CD4-positive, alpha-beta T cell treated with Interleukin-4 for 4 hours (primary cell): Measurements from ENCODE around the gene LAMA4.

Source experiments
- DNase-seq: peaks from one replicate; pipeline ENCODE4 v3.0.0-alpha.2; 2020

Gene LAMA4

GRCh38 chr6:112183271-112183671, 71.1 kb downstream of the LAMA4 start:
- no peak for DNase-seq

- DNase-seq = no peak
These were observed 73.2 kb downstream of the LAMA4 start for GRCh38 chr6:112181130-112181529.

- DNase-seq = peak; percentile 77
These were observed 74.1 kb downstream of the LAMA4 start for GRCh38 chr6:112180095-112180820.

- no peak for DNase-seq
These were observed 74.7 kb downstream of the LAMA4 start for GRCh38 chr6:112179631-112180030.

GRCh38 chr6:112178846-112179245, 75.5 kb downstream of the LAMA4 start:
- no peak for DNase-seq

GRCh38 chr6:112177092-112177491, 77.3 kb downstream of the LAMA4 start:
- DNase-seq = no peak

DNA sequence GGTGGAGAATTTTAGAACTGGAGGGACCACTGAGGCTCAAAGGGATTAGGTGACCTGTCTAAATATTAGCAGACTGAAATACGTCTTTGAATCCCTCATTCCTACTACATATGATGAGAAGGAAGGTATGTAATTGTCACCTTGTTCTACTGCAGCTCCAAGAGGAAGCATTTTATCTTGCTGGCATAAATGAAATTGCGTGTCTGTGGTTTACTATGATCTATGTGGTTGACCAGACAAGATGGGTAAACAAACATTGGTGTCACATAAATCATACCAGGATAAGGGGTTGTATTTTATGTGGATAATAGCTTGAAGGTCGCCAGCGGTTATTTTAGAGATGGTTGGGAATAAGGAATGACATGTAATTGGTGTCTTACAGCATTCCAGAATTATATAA, 78.2 kb downstream of the LAMA4 start:
- no peak for DNase-seq

- DNase-seq = no peak
These were observed 81.1 kb downstream of the LAMA4 start for GRCh38 chr6:112173221-112173804.

DNA sequence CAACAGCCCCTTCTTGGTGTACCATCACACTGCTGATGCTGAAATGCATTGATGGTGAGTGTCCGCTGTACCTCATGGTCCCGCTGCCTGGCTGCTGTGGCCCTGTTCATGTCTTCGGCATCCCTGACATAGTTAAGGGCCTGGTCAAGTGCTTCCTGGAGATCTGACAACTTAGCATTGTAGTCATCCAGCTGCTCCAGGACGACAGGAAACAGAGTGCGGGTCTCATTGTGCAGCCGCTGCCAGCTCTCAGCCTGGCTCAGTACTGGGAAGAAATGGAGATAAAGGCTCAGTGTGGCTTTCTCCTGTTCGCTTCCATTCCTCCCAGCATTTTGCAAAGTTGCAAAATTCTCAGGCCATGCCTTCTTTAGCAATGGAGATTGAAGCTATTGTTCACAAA, 81.8 kb downstream of the LAMA4 start:
- DNase-seq = no peak

GRCh38 chr6:112169541-112169940, 84.8 kb downstream of the LAMA4 start:
- no peak for DNase-seq

DNA sequence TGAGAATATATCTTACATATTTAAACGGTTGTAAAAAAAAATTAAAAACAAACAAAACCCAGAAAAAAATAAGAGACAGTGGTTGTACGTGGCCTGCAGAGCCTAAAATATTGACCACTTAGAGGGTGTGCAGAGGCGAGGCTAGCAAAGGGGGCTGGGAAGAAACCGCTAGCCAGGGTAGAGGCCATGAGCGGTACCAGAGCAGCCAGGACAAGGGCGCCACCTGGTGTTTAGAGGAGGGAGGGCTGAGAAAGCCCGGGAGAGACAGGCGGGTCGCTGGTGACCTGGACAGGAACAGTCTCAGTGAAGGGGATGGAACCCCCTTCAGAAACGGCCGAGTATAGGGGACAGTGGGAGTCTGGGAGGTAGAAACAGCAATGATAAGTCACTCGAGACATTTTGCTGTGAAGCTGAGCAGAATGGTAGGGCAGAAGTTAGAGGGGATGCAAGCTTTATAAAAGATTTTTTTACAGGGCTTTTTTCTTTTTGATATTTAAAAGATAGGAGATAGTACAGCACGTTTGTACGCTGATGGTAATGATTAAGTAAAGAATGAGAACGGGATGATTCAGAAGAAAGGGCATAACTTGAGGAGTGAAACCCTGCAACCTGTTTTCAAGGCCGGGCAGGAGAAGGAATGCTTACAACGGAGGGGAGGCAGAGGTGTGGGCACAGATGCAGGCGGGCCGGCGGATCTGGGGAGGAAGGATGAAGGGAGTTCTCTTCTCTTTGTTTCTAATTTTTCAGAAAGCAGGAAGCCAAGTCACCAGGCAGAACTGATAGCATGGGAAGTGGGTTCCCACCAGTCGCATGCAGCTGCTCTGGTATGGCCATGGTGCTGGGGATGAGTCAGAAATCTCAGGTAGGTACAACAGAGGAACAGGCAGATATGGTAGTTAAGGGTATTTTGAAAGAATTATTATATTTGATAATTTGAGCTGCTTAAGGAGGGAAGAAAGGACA, 90.8 kb downstream of the LAMA4 start:
- DNase-seq = peak; percentile 64

DNA sequence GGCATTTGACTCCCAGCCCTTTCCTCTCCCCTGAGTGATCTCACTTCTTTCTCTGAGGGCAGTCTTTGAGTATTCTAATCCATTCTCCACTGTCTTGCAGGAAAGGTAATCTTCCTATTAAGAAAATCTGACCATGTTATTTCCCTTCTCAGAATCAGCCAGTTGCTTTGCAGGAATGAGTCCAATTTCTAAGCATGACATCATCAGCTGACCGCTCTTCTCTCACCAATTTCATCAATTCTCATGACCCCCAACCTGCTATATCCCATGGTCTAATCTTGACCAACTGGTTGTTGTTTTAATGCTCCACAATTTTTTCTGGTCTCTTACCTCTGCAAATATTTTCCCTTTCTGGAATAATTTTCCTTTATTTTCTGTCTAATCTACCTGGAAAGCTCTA, 93.6 kb downstream of the LAMA4 start:
- DNase-seq = no peak

DNA sequence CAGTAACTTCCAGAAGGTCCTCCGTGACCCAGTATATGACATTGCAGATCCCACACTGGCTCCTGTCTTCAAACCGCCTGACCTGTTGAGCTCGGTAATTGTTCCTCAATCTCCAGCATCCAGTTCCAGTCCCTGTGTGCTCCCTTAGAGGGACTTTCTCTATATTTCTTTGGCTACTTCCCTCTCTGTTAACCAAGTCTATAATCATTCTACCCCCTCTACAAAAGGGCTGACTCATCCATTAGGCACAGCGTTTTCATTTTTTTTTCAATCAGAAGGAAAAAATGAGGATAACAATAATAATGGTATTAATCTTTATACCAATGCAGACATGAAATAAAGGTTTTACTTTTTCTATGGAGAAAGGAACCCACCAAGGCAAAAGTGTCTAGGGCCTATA, 97.7 kb downstream of the LAMA4 start:
- DNase-seq = no peak

DNA sequence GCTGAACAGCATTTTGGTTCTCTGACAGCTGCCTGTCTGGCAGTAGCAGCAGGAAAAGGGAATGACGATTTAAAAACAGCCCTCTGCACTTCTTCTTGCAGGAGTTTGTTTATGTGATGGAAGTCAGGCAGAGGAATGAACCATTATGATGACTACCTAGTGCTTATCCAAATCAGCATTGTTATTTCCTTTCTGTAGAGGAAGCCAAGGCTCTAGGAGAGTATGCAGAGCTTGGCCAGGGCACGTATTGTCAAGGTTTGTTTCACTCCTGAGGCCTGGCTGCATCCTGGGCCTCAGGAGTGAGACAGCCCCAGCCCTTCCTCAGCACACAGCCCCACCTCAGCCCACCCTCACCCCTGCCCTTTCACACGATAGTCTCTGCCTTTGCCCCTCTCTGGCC, 98.5 kb downstream of the LAMA4 start:
- DNase-seq = no peak

DNA sequence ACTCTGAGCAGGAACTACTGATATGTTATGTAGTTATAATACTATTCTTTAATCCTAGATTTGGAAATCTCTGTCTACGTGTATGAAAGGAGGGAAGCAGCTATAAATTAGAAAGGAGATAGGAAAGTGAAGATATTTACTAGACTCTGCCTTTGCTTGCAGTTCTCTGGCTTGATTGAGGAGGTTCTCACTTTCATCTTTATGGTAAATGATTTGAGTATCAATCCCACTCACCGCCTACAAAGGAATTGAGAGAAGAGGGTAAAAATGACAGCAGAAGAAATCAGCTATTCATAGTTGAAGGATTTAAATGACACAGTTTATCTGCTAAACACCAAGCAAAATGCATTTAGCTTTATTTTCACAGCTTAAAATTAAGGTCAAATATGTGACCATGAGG, 99.7 kb downstream of the LAMA4 start:
- no peak for DNase-seq

GRCh38 chr6:112153926-112154607, 100.3 kb downstream of the LAMA4 start:
- DNase-seq = no peak

DNA sequence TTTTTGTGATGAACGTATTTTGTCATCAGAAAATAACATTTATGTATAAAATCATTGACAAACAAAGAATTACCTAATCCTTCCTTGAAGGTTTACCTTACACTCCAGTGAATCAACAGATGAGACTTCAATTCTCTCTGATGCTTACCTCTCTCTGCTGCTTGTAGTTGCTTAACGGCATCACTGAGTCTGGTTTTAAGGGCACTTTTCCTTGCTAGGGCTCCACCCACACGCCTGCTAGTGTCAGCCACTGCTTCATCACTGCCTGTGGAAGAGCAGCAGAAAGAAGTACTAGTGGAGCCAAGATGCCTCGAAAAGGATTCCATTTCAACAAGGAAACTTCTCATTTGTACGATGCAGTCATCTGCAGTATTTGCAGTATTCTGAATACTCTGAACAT, 104.0 kb downstream of the LAMA4 start:
- no peak for DNase-seq

GRCh38 chr6:112149719-112150263, 104.6 kb downstream of the LAMA4 start:
- no peak for DNase-seq

DNA sequence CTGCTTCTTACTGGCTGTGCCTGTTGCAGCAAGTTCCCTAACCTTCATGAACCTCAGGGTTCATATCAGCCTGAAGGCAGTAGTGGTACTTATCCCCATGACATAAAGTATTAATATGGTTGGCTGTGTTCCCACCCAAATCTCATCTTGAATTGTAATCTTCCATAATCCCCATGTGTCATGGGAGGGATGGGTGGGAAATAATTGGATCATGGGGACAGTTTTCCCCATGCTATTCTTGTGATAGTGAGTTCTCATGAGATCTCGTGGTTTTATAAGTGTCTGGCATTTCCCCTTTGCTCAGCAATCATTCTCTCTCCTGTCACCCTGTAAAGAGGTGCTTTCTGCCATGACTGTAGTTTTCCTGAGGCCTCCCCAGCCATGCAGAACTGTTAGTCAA, 105.1 kb downstream of the LAMA4 start:
- no peak for DNase-seq

DNA sequence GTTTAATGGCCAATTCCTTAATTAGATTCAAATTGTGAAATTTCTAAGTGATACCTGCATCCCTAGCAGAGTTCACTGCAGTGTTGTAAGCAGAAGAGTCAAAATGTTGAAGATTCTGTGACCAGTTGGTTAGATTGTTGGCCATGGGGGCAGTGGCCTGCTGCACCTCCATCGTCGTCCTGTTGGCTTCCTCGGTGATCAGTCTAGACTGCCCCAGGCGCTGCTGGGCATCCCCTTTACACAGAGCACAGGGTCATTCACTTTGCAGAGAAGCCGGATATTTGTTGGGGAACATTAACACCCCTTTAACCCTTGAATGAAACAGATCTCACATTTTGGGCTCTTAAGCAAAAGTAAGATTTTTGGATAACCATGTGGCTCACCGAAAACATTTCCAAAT, 106.3 kb downstream of the LAMA4 start:
- DNase-seq = no peak

- DNase-seq = no peak
These were observed 109.2 kb downstream of the LAMA4 start for GRCh38 chr6:112145080-112145573.

DNA sequence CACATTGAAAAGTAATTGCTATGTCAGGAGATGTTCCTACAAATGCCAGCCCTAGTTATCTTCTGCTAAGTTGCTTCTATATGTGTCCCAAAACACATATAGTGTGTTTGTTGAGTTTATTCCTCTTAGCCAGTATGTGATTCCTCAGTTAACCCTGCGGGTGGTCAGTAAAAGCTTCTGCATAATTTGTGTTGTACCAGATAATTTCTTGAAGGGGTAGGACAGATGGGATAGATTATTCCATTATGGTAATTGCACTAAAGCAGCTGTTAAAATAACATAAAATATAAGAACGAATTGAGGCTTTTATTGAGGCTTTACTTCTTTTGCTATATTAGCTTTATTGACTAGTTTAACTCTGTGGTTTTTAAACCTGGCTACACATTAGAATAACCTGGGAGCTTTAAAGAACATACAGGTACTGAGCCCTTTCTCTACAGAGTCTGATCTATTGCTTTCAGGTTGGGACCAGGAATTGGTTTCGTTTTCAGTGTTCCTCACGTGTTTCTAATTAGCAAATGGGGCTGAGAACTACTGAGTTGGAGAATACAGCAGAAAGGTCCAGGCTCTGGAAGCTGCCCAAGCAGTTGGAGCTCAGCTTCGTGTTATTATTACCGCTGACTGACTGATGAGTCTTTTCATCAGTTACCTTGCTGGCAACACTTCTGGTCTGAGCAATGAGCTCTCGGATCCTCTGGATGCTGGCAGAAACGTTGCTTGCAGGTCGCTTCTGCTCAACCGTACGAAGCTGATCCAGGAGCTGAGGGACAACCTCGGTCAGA, 110.0 kb downstream of the LAMA4 start:
- no peak for DNase-seq
